DOHH2 (cell line): ENCODE results near the gene PILRA.

ENCODE experiments used
- H3F3A ChIP-seq: fragments of 200-600 bp; sonication (generic), shearing (Covaris generic); 2 replicates; pipeline ENCODE4 v1.6.0; 2016; ENCODE audit warnings: antibody characterized with exemption, mild to moderate bottlenecking; ENCODE audit not compliant: control insufficient read depth, insufficient read depth
- H3K27ac ChIP-seq: fragments of 200-600 bp; sonication (generic); 2 replicates; pipeline ENCODE4 v1.5.1; 2014; ENCODE audit warnings: low read depth, mild to moderate bottlenecking, low read length, moderate library complexity
- H3K27me3 ChIP-seq: fragments of 200-600 bp; sonication (generic); 2 replicates; pipeline ENCODE4 v1.6.1; 2014; ENCODE audit warnings: mild to moderate bottlenecking, low read length, mixed read lengths; ENCODE audit not compliant: control insufficient read depth
- H3K36me3 ChIP-seq: fragments of 200-600 bp; sonication (generic); 2 replicates; pipeline ENCODE4 v1.6.1; 2014; ENCODE audit warnings: mild to moderate bottlenecking, low read length, moderate library complexity, mixed read lengths; ENCODE audit not compliant: control insufficient read depth
- H3K4me1 ChIP-seq: fragments of 200-600 bp; sonication (generic); 2 replicates; pipeline ENCODE4 v1.6.1; 2014; ENCODE audit warnings: mild to moderate bottlenecking, low read length, mixed read lengths; ENCODE audit not compliant: control insufficient read depth
- H3K4me2 ChIP-seq: fragments of 200-600 bp; sonication (generic); 2 replicates; pipeline ENCODE4 v1.6.0; 2014; ENCODE audit warnings: mild to moderate bottlenecking, low read length, moderate library complexity
- H3K4me3 ChIP-seq: fragments of 200-600 bp; sonication (generic); 2 replicates; pipeline ENCODE4 v1.5.1; 2014; ENCODE audit warnings: mild to moderate bottlenecking, low read length, mixed read lengths
- H3K79me2 ChIP-seq: fragments of 200-600 bp; sonication (generic); 2 replicates; pipeline ENCODE4 v1.6.1; 2014; ENCODE audit warnings: mild to moderate bottlenecking, low read length, mixed read lengths; ENCODE audit not compliant: control insufficient read depth
- H3K9me2 ChIP-seq: fragments of 200-600 bp; sonication (generic); replicated peaks from 2 replicates; pipeline ENCODE4 v1.6.1; 2014; ENCODE audit warnings: mild to moderate bottlenecking, low read length, mixed read lengths; ENCODE audit not compliant: control insufficient read depth
- H3K9me3 ChIP-seq: fragments of 200-600 bp; sonication (generic); 2 replicates; pipeline ENCODE4 v1.6.1; 2014; ENCODE audit warnings: antibody characterized with exemption, low read length, mixed read lengths; ENCODE audit not compliant: control insufficient read depth, insufficient read depth
- H4K20me1 ChIP-seq: fragments of 200-600 bp; sonication (generic); 2 replicates; pipeline ENCODE4 v1.6.0; 2014; ENCODE audit warnings: low read depth, mild to moderate bottlenecking, antibody characterized with exemption, low read length, moderate library complexity; ENCODE audit not compliant: control insufficient read depth, insufficient read depth
- EZH2phosphoT487 ChIP-seq: fragments of 200-600 bp; sonication (generic); IDR thresholded peaks from 2 replicates; pipeline ENCODE4 v1.6.1; 2017; ENCODE audit warnings: borderline replicate concordance, mild to moderate bottlenecking, antibody characterized with exemption, low read length, moderate library complexity, mixed read lengths
- TF ChIP-seq, protein P1 (sequence below): fragments of 200-600 bp; sonication (generic); IDR thresholded peaks from one replicate; pipeline ENCODE4 v1.5.1; 2014; ENCODE audit warnings: antibody characterized with exemption, mild to moderate bottlenecking, low read depth, low read length; ENCODE audit not compliant: poor library complexity, severe bottlenecking

The PILRA gene

DNA sequence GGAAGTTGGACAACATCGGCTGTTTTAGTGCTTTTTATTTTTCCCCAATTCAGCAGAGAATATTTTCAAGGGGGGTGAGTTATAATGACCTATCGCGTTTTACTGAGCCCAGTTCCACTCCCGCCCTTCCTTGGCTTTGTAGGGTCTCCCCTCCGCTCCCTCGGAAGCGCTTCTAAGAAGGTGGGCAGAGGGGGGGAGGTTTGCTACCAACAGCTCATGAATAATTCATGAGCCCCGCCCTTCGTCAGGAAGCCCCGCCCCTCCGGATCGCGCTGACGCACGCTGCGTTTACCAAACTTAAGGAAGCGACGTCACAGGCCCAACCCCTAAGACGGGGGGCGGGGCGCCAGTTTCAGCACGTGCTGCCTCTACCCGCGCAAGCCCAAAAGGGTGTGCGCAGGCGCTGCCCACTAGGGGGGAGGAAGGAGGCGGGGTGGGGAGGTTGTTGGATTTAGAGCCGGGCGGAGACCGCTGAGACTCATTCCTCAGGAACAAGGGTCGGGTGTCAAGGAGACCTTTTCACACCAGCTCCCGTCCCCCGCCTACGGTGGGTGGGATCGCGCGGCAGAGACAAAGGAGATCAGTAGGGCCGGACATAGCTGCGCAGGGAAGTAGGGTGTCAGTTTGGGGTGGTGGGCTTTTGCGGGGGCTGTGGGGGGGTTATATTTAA is 55.8 kb downstream of the PILRA start:
- H3K79me2 ChIP-seq = peaks cover 45% of the 10 kb centered on the region
- no peak for TF ChIP-seq EZH2phosphoT487
- TF ChIP-seq, protein P1, sequence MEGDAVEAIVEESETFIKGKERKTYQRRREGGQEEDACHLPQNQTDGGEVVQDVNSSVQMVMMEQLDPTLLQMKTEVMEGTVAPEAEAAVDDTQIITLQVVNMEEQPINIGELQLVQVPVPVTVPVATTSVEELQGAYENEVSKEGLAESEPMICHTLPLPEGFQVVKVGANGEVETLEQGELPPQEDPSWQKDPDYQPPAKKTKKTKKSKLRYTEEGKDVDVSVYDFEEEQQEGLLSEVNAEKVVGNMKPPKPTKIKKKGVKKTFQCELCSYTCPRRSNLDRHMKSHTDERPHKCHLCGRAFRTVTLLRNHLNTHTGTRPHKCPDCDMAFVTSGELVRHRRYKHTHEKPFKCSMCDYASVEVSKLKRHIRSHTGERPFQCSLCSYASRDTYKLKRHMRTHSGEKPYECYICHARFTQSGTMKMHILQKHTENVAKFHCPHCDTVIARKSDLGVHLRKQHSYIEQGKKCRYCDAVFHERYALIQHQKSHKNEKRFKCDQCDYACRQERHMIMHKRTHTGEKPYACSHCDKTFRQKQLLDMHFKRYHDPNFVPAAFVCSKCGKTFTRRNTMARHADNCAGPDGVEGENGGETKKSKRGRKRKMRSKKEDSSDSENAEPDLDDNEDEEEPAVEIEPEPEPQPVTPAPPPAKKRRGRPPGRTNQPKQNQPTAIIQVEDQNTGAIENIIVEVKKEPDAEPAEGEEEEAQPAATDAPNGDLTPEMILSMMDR = peak; percentile 13
- H3F3A ChIP-seq = peaks cover 46% of the 10 kb centered on the region
- H3K27ac ChIP-seq = peak overlapping the region; percentile 89
- peak overlapping the region; percentile 83 for H3K4me2 ChIP-seq
- peaks cover 43% of the 10 kb centered on the region for H3K36me3 ChIP-seq
- no peaks in the 10 kb centered on the region for H3K9me2 ChIP-seq
- peaks cover 11% of the 10 kb centered on the region; the same call in 1 of the 2 replicates for H4K20me1 ChIP-seq
- H3K4me1 ChIP-seq = peaks cover 43% of the 10 kb centered on the region
- H3K27me3 ChIP-seq = no peaks in the 10 kb centered on the region
- peak overlapping the region; percentile 77 for H3K4me3 ChIP-seq
- H3K9me3 ChIP-seq = peaks cover 5% of the 10 kb centered on the region

GRCh38 chr7:100429637-100430492 is 56.6 kb downstream of the PILRA start, which contains the start of gene MEPCE:
Gene MEPCE (plus strand): TSS chr7:100429831. CDS start chr7:100430019, 188 bp downstream.
- H3K79me2 ChIP-seq = peaks cover 52% of the 10 kb centered on the region
- peak within 1 kb of the TSS; percentile 83 for H3K4me2 ChIP-seq
- peaks cover 52% of the 10 kb centered on the region for H3F3A ChIP-seq
- TF ChIP-seq, protein P1 = no peak
- no peak for TF ChIP-seq EZH2phosphoT487
- peaks cover 11% of the 10 kb centered on the region; the same call in 1 of the 2 replicates for H4K20me1 ChIP-seq
- H3K27me3 ChIP-seq = no peaks in the 10 kb centered on the region
- H3K36me3 ChIP-seq = peaks cover 51% of the 10 kb centered on the region
- peaks cover 51% of the 10 kb centered on the region for H3K4me1 ChIP-seq
- H3K9me3 ChIP-seq = peaks cover 5% of the 10 kb centered on the region
- H3K27ac ChIP-seq = peak within 1 kb of the TSS; percentile 89
- H3K4me3 ChIP-seq = peak within 1 kb of the TSS; percentile 77
- no peaks in the 10 kb centered on the region for H3K9me2 ChIP-seq

DNA sequence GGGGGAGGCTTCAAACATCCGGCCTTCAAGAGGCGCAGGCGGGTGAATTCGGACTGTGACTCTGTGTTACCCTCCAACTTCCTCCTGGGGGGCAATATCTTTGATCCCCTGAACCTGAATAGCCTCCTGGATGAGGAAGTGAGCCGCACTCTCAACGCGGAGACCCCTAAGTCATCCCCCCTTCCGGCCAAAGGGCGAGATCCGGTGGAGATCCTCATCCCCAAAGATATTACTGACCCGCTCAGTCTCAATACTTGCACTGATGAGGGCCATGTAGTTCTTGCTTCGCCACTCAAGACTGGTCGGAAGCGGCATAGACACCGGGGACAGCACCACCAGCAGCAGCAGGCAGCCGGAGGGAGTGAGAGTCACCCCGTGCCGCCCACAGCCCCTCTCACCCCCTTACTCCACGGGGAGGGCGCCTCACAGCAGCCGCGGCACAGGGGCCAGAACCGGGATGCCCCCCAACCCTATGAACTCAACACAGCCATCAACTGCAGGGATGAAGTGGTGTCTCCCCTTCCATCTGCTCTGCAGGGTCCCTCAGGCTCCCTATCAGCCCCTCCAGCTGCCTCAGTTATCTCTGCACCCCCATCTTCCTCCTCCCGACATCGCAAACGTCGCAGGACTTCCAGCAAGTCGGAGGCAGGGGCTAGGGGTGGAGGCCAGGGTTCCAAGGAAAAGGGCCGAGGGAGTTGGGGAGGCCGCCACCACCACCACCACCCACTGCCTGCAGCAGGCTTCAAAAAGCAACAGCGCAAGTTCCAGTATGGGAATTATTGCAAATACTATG is 57.4 kb downstream of the PILRA start:
- no peaks in the 10 kb centered on the region for H3K9me2 ChIP-seq
- H3K4me2 ChIP-seq = peak overlapping the region; percentile 83
- H3K79me2 ChIP-seq = peaks cover 61% of the 10 kb centered on the region
- peaks cover 55% of the 10 kb centered on the region for H3K4me1 ChIP-seq
- H3K9me3 ChIP-seq = peaks cover 5% of the 10 kb centered on the region
- peak overlapping the region; percentile 77 for H3K4me3 ChIP-seq
- H4K20me1 ChIP-seq = peaks cover 11% of the 10 kb centered on the region; the same call in 1 of the 2 replicates
- peaks cover 49% of the 10 kb centered on the region for H3F3A ChIP-seq
- H3K36me3 ChIP-seq = peaks cover 59% of the 10 kb centered on the region
- H3K27ac ChIP-seq = peak overlapping the region; percentile 89
- TF ChIP-seq, protein P1 = no peak
- TF ChIP-seq EZH2phosphoT487 = no peak
- no peaks in the 10 kb centered on the region for H3K27me3 ChIP-seq
